ENCODE data around the gene OR10V1.

DNA sequence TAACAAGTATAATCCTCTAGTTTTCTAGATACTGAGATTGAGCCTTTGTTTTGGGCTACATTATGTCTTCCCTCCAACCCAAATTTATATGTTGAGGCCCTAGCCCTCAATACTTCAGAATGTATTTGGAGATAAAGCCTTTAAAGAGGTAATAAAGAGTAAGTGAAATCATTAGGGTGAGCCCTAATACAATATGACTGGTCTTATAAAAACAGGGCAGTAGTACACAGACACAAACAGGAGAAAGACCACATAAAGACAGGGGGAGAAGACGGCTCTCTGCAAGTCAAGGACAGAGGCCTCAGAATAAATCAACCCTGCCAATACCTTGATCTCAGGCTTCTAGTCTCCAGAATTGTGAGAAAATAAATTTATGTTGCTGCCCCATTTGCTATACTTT lies 6.3 kb downstream of the OR10V1 start:
- TF ChIP-seq POLR2A (IDR thresholded peaks at IDR 0.05; ENCODE audit: low read length) (no peak), GATA1 (IDR thresholded peaks at IDR 0.05; ENCODE audit: low read depth, low read length) (no peak)

All from erythroblast (primary cell).